Activated naive CD4-positive, alpha-beta T cell treated with anti-CD3 and anti-CD28 coated beads for 36 hours (primary cell): ENCODE data around the gene C3orf85. TPM values are rescaled to one million over a fixed set of nuclear protein-coding genes. Genes with fewer than 3 reads are reported as not detected.

Experiments
- CTCF ChIA-PET: fragments of 350-600 bp; sonication (Branson Sonifier 250); formaldehyde crosslinking; loops from one replicate; lab custom pipeline; 2021; ENCODE audit warnings: antibody characterized with exemption; lab: Charles Lee
- DNase-seq: peaks from one replicate; pipeline ENCODE4 v3.0.0-alpha.2; 2020
- H3K27ac Mint-ChIP-seq: one replicate; pipeline ENCODE4 v1.8.0; 2021; ENCODE audit warnings: mild to moderate bottlenecking, mixed read lengths
- H3K27me3 Mint-ChIP-seq: one replicate; pipeline ENCODE4 v1.8.0; 2021; ENCODE audit warnings: low read depth, mixed read lengths
- H3K36me3 Mint-ChIP-seq: one replicate; pipeline ENCODE4 v1.8.0; 2021; ENCODE audit warnings: low read depth, mixed read lengths
- H3K4me1 Mint-ChIP-seq: one replicate; pipeline ENCODE4 v1.8.0; 2021; ENCODE audit warnings: low read depth, mixed read lengths
- H3K4me3 Mint-ChIP-seq: one replicate; pipeline ENCODE4 v1.8.0; 2021; ENCODE audit warnings: mild to moderate bottlenecking, moderate library complexity, mixed read lengths
- H3K9me3 Mint-ChIP-seq: one replicate; pipeline ENCODE4 v1.8.0; 2021; ENCODE audit warnings: mixed read lengths
- intact Hi-C: fragments of 100-400 bp; cut with micrococcal nuclease; formaldehyde crosslinking; loops from one replicate; pipeline ENCODE4 v1.15.1; 2023
- total RNA-seq, 2 experiments: library from RNA; stranded (reverse); gene quantifications; one replicate each; pipeline ENCODE4 v1.2.3, GENCODE V29; 2021

Gene C3orf85
- total RNA-seq, 2 experiments from 2014 or later = not detected

DNA sequence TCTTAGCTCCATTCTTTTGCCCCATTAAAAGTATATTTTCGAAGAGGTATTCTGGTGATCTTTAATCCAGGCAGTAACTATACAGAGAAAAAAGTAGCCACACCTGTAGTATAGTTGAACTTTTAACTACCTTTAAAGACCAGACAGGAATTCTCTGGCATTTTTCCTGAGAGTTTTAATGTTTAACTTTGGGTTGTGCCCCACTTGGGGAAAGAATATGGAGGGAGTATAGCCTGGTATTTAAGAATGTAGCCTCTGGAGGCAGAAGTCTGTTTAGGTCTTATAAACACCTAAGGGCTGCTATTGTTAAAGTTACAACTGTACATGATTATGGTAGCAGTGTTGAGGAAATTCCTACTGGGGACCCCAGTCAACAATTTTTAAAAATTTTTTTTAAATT is 19.3 kb downstream of the C3orf85 start:
- CTCF ChIA-PET = no interaction called here
- H3K4me3 Mint-ChIP-seq = no peak overlapping the region
- H3K36me3 Mint-ChIP-seq = no peaks in the 10 kb centered on the region
- H3K27ac Mint-ChIP-seq = no peak overlapping the region
- DNase-seq = no peak
- peaks cover 4% of the 10 kb centered on the region for H3K27me3 Mint-ChIP-seq
- no peaks in the 10 kb centered on the region for H3K9me3 Mint-ChIP-seq
- intact Hi-C loops = no loop called here
- H3K4me1 Mint-ChIP-seq = no peaks in the 10 kb centered on the region

DNA sequence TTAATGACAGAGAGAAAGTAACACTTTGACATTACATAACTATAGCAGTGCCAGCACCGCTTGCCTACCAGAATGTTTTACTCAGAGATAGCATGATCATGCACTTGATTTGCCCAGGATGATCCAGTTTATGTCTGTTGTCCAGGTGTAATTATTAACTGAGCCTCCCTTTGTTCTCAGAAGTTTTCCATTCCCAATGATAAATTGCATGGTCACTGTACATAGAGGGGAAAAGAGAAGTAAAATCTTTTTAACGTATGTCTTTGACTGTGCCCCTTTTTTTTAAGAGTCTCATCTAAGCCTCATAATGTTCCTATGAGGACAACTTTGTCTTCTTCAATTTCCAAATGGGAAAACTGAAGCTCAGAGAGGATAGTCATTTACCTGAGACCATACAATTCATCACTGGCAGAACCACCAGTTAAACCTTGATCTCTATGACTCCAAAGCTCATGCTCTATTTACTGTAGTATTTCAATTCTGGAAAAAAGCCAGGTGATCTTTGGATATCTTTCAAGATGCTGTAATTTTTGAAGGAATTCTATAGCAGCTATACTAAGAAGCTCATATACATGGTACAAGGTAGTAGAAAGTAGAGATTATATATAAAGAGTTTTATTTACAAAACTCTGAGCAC is 25.1 kb downstream of the C3orf85 start:
- DNase-seq = no peak
- Mint-ChIP-seq H3K36me3 (no peaks in the 10 kb centered on the region), H3K27me3 (peaks cover 7% of the 10 kb centered on the region), H3K27ac (no peak overlapping the region), H3K9me3 (no peaks in the 10 kb centered on the region), H3K4me1 (no peaks in the 10 kb centered on the region), H3K4me3 (no peak overlapping the region)
- intact Hi-C loops = no loop called here
- CTCF ChIA-PET = no interaction called here

DNA sequence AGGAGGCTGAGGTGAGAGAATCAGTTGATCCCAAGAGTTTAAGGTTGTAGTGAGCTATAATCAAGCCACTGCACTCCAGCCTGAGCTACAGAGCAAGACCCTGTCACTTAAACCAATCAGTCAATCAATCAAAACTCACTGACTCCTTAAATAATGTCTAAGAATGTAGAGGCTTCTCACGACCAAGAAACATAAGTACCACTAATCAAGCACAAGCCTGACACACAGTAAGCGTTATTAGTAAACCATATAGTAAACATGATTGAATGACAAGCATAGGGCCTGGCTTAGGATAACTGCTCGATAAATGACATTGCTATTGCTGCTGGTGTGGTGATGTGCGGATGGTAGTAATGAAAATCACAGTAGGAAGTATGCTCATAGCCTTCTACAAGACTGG is 29.4 kb downstream of the C3orf85 start:
- no peaks in the 10 kb centered on the region for H3K9me3 Mint-ChIP-seq
- no peak for DNase-seq
- H3K4me3 Mint-ChIP-seq = no peak overlapping the region
- intact Hi-C loops = no loop called here
- H3K4me1 Mint-ChIP-seq = no peaks in the 10 kb centered on the region
- CTCF ChIA-PET = no interaction called here
- no peak overlapping the region for H3K27ac Mint-ChIP-seq
- H3K36me3 Mint-ChIP-seq = no peaks in the 10 kb centered on the region
- H3K27me3 Mint-ChIP-seq = peaks cover 5% of the 10 kb centered on the region

DNA sequence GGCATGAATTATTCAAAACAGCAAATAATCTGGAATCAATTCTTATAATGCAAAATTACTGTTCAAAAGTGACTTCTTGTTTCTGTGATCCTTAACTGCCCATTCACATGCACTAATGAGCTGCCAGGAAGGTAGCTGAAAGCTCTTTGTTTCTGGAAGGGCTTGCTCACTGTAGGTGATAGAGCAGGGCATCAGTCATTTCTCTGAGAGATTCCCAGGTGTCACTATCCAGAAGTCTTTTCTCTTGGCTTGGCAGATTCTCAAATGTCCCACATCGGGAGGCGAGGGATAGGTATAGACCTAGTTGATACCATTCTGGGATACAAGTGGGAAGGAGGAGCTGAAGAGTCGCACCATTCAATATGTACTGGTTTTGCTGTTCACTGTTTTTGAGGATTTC is 35.0 kb downstream of the C3orf85 start:
- Mint-ChIP-seq H3K4me1 (no peaks in the 10 kb centered on the region), H3K27me3 (no peaks in the 10 kb centered on the region), H3K27ac (no peak overlapping the region), H3K9me3 (no peaks in the 10 kb centered on the region), H3K4me3 (no peak overlapping the region), H3K36me3 (no peaks in the 10 kb centered on the region)
- intact Hi-C loops = no loop called here
- no peak for DNase-seq
- CTCF ChIA-PET = interaction anchor here (0.6 kb wide), 1 partner anchor 18 kb away, joined by 3 read pairs; no protein-coding TSS in a partner anchor

DNA sequence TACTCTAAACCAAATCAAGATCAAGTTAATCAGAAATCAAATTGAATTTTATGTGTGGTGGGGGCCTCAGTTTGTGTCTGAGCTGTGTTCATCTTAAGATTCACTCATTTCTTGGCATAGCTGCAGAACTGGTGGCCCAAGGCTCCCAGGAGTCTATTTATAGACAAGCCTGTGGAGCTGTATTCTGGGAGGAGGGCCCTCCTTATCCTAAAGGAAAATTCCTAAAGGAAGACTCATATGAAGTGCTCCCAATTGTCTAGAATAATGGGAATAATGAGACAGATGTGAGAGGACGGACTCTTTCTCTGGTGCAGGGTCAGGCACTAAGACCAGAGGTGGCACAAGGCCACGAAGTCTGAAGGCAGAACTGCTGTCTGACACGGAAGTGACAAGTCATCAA is 38.9 kb downstream of the C3orf85 start:
- Mint-ChIP-seq H3K4me3 (no peak overlapping the region), H3K9me3 (no peaks in the 10 kb centered on the region), H3K36me3 (no peaks in the 10 kb centered on the region), H3K27ac (no peak overlapping the region), H3K4me1 (no peaks in the 10 kb centered on the region), H3K27me3 (no peaks in the 10 kb centered on the region)
- CTCF ChIA-PET = no interaction called here
- no peak for DNase-seq
- intact Hi-C loops = no loop called here

DNA sequence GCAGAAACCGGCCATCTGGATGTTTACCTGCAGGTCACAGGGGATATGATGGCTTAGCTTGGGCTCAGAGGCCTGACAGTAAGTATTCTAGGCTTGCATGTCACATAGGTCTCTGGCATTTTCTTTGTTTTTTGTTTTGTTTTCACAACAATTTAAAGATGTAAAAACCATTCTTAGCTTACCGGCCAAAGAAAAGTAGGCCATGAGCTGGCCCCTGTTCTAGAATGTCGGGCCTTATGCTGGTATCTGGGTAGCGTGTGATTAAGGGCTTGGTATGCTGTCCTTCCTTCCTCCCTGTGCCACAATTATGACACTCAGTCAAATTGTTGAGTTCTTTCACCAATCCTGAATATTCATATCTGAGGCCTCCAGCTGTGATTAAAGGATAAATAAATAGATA is 40.2 kb downstream of the C3orf85 start:
- Mint-ChIP-seq H3K4me3 (no peak overlapping the region), H3K27ac (no peak overlapping the region), H3K9me3 (no peaks in the 10 kb centered on the region), H3K4me1 (no peaks in the 10 kb centered on the region), H3K36me3 (no peaks in the 10 kb centered on the region), H3K27me3 (no peaks in the 10 kb centered on the region)
- DNase-seq = no peak
- CTCF ChIA-PET = interaction anchor here (0.6 kb wide), 1 partner anchor 190 kb away, joined by 3 read pairs; no protein-coding TSS in a partner anchor
- intact Hi-C loops = no loop called here

DNA sequence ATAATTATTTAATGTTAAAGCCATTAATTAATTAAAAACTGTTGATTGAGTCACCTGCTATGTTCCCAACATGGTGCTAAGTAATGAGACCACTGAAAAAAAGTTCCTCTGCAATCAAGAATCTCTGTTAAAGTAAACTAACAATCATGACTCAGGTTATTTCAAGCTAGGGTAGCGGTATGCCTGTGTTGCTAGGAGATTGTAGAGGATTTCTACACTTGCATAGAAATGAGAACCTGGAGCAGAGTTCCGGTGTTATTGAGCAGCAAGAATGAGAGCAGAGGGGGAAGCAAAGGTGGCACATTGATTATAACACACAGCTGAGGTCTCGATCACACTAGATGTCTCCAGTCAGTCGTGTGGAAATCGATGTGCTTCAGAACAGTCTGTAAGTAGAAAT is 41.4 kb downstream of the C3orf85 start:
- Mint-ChIP-seq H3K9me3 (no peaks in the 10 kb centered on the region), H3K4me1 (no peaks in the 10 kb centered on the region), H3K36me3 (no peaks in the 10 kb centered on the region), H3K27me3 (no peaks in the 10 kb centered on the region), H3K4me3 (no peak overlapping the region), H3K27ac (no peak overlapping the region)
- intact Hi-C loops = no loop called here
- CTCF ChIA-PET = no interaction called here
- no peak for DNase-seq

DNA sequence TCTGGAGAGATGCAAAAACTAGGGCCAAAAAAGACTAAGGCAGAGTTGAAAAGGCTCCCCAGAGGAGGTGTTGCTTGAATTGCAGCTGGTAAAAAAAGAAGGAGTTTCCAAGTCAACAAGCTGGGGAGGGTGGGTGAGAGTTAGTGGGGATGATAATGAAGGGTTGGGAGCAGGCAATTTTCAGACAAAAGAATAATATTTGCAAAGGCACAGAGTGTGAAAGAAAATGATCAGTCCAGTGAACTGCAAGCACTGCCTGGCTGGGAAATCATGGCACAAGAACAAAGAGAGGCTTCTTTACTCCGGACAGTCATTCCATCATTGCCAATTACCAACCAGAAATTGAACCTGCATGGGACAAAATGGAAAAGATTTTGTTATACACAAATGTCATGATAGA is 42.2 kb downstream of the C3orf85 start:
- Mint-ChIP-seq H3K27ac (no peak overlapping the region), H3K9me3 (no peaks in the 10 kb centered on the region), H3K4me3 (no peak overlapping the region), H3K36me3 (no peaks in the 10 kb centered on the region), H3K27me3 (no peaks in the 10 kb centered on the region), H3K4me1 (no peaks in the 10 kb centered on the region)
- CTCF ChIA-PET = no interaction called here
- no peak for DNase-seq
- intact Hi-C loops = no loop called here

DNA sequence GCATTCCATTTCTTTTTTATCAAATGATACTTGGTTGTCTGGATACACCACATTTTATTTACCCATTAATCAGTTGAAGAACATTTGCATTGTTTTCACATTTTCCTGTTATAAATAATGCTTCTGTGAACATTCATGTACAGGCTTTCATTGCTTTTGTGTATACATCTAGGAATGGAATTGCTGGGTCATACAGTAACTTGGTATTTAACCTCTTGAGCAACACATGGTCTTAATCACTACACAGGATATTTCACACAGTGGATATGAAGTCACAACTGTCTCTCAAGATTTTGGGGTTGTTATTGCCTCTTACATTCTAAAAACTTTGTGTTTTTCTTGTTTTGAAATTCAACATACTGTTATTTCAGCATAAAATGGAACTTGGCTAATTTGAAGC is 48.2 kb downstream of the C3orf85 start:
- H3K27me3 Mint-ChIP-seq = peaks cover 2% of the 10 kb centered on the region
- no peak overlapping the region for H3K27ac Mint-ChIP-seq
- H3K36me3 Mint-ChIP-seq = no peaks in the 10 kb centered on the region
- no peak overlapping the region for H3K4me3 Mint-ChIP-seq
- no peak for DNase-seq
- intact Hi-C loops = no loop called here
- no peaks in the 10 kb centered on the region for H3K4me1 Mint-ChIP-seq
- no peaks in the 10 kb centered on the region for H3K9me3 Mint-ChIP-seq
- CTCF ChIA-PET = no interaction called here

DNA sequence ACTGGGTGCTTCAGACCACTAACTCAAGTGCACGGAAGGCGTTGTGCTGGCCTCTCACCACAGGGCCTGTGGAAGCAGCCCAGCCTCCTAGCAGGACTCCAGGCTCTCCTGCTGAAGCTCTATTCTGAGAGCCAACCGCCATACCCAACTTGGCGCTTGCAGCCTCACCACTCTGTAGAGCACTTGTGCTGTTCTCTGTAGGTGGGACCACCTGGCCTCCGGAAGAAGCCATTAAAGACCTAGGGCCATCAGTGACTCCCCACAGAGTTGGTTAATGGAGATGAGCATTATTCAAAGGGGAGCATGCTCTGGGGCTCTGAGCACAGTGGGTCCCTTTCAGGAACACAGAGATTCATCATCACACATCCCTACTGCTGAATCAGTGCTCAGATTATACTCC is 50.9 kb downstream of the C3orf85 start:
- CTCF ChIA-PET = no interaction called here
- Mint-ChIP-seq H3K27ac (no peak overlapping the region), H3K27me3 (peaks cover 2% of the 10 kb centered on the region), H3K4me1 (no peaks in the 10 kb centered on the region), H3K36me3 (no peaks in the 10 kb centered on the region), H3K9me3 (no peaks in the 10 kb centered on the region), H3K4me3 (no peak overlapping the region)
- no peak for DNase-seq
- intact Hi-C loops = no loop called here

DNA sequence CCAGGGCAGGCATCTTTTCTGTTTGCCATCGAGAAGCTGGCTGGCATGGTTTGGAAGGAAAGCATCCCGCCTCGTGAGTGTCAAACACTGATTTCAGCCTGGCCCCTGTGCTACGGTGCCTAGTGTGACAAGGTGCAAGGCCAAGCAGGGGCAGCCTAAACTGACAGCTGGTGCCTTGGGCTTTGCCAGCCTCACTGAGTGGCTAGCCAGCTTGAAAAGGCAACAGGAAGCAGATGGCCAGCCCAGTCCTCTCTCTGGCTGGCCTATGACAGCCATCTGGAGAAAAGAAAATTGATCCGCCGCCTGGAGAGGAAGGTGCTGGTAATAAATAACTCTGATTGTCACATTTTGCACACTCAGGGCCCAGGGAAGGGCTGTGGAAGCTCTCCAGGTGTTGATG is 52.2 kb downstream of the C3orf85 start:
- H3K9me3 Mint-ChIP-seq = no peaks in the 10 kb centered on the region
- peaks cover 2% of the 10 kb centered on the region for H3K27me3 Mint-ChIP-seq
- H3K36me3 Mint-ChIP-seq = no peaks in the 10 kb centered on the region
- no peak for DNase-seq
- intact Hi-C loops = no loop called here
- H3K4me3 Mint-ChIP-seq = no peak overlapping the region
- CTCF ChIA-PET = no interaction called here
- no peak overlapping the region for H3K27ac Mint-ChIP-seq
- H3K4me1 Mint-ChIP-seq = no peaks in the 10 kb centered on the region

DNA sequence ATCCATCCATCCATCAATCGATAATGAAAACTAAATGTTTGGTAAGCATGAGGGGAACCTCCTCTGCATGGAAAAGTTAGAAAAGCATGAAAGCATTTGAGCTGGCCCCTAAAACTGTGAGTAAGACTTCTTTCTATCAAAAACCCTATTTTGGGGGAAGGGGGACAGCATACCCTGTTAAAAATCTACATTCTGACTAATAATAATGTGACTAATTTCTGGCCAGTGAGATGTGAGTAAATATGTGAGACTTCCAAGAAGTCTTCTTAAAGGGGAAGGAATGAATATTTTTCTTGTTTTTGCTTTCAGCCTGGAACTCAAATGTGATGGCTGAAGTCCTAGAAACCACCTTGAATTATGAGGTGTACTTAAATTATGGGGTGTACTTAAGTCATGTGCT is 54.9 kb downstream of the C3orf85 start:
- Mint-ChIP-seq H3K36me3 (no peaks in the 10 kb centered on the region), H3K4me1 (no peaks in the 10 kb centered on the region), H3K9me3 (no peaks in the 10 kb centered on the region), H3K27ac (no peak overlapping the region), H3K4me3 (no peak overlapping the region), H3K27me3 (no peaks in the 10 kb centered on the region)
- no peak for DNase-seq
- CTCF ChIA-PET = no interaction called here
- intact Hi-C loops = no loop called here

DNA sequence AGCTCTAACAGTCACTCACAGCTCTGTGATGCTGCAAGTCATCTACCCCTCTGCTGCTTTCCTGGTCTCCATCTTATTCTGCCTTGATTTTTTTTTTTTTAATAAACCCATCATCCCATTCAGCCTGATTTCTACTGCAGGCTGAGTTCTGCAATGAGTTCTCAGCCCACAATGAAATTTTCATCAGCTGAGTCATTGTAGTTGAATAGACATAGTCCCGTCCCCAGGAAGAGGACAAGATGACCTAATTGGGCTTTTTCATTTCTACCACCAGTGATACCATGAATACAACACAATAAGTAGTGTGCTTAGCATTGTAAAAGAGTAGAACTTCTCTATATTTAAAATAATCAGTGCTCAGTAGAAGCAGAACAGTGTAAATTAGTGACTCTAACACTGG is 59.3 kb downstream of the C3orf85 start:
- Mint-ChIP-seq H3K27me3 (no peaks in the 10 kb centered on the region), H3K9me3 (peaks cover 2% of the 10 kb centered on the region), H3K4me3 (no peak overlapping the region), H3K4me1 (no peaks in the 10 kb centered on the region), H3K36me3 (no peaks in the 10 kb centered on the region), H3K27ac (no peak overlapping the region)
- intact Hi-C loops = no loop called here
- DNase-seq = no peak
- CTCF ChIA-PET = interaction anchor here (0.9 kb wide), 1 partner anchor 172 kb away, joined by 3 read pairs; no protein-coding TSS in a partner anchor
